Measurements from ENCODE around the gene DLK1.

DLK1 gene

DNA sequence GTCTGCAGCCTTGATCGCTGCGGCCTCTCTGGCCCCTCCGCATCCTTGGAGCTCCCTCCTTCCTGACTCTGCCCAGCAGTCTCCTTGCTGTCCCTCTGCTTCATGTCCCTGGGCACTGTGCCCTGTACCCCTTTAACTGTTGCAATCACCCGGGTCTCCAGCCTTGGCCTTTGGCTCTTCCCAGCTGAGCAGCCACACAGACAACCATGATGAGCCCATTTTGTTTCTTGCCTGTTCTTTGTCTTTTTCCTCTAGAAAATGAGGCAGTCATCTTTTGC, 58.6 kb downstream of the DLK1 start:
- no peak for DNase-seq (ENCODE audit: low read depth, low spot score)
- in situ Hi-C loops (cut with HindIII; ENCODE audit: low sequenced_read_pairs) = no loop called here
- TF ChIP-seq, protein P1, sequence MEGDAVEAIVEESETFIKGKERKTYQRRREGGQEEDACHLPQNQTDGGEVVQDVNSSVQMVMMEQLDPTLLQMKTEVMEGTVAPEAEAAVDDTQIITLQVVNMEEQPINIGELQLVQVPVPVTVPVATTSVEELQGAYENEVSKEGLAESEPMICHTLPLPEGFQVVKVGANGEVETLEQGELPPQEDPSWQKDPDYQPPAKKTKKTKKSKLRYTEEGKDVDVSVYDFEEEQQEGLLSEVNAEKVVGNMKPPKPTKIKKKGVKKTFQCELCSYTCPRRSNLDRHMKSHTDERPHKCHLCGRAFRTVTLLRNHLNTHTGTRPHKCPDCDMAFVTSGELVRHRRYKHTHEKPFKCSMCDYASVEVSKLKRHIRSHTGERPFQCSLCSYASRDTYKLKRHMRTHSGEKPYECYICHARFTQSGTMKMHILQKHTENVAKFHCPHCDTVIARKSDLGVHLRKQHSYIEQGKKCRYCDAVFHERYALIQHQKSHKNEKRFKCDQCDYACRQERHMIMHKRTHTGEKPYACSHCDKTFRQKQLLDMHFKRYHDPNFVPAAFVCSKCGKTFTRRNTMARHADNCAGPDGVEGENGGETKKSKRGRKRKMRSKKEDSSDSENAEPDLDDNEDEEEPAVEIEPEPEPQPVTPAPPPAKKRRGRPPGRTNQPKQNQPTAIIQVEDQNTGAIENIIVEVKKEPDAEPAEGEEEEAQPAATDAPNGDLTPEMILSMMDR (IDR thresholded peaks at IDR 0.05; ENCODE audit: low read depth, low read length) = no peak
- no peak overlapping the region for H3K4me3 ChIP-seq (ENCODE audit: low read depth, low read length)

DNA sequence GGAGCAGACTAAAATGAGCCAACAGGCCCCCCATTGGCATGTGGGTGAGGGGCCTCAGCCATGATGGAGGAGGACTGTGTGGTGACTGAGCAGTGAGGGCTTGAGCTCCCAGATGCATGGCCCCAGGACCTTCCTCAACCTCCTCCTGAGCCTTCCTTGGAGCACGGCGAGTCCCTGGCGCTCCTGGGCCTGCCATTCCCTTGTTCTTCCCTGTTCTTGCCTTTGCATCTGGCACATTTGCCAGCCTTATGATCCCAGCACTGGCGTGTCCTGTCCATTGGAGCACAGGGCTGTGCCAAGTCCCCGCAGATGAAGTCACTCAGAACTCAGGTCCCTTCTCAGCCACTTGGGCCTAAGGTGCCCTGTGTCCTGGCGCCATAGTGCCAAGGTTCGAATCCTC, 58.9 kb downstream of the DLK1 start:
- in situ Hi-C loops (cut with HindIII; ENCODE audit: low sequenced_read_pairs) = no loop called here
- H3K4me3 ChIP-seq (ENCODE audit: low read depth, low read length) = no peak overlapping the region
- TF ChIP-seq, protein P1 (IDR thresholded peaks at IDR 0.05; ENCODE audit: low read depth, low read length) = no peak
- DNase-seq (ENCODE audit: low read depth, low spot score) = no peak

DNA sequence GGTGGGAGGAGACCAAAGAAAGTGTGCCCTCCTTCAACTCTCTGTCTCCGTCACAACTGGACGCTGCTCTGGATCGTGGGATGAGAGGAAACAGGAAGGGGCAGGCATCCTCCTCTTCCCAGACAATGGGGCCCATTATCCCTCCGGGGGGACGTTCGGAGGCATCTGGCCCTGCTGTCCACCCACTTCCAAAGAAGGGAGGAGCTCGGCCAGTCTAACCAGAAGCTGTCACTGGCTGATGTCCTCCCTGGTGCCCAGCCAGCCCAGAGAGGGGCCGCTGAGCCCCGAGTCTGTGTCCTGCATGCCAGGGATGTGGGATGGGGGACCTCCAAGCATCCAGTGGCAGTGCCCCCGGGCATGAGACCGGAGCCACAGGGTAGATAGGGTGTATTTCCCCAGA, 59.4 kb downstream of the DLK1 start:
- no peak for DNase-seq (ENCODE audit: low read depth, low spot score)
- in situ Hi-C loops (cut with HindIII; ENCODE audit: low sequenced_read_pairs) = no loop called here
- TF ChIP-seq, protein P1 (IDR thresholded peaks at IDR 0.05; ENCODE audit: low read depth, low read length) = no peak
- no peak overlapping the region for H3K4me3 ChIP-seq (ENCODE audit: low read depth, low read length)

DNA sequence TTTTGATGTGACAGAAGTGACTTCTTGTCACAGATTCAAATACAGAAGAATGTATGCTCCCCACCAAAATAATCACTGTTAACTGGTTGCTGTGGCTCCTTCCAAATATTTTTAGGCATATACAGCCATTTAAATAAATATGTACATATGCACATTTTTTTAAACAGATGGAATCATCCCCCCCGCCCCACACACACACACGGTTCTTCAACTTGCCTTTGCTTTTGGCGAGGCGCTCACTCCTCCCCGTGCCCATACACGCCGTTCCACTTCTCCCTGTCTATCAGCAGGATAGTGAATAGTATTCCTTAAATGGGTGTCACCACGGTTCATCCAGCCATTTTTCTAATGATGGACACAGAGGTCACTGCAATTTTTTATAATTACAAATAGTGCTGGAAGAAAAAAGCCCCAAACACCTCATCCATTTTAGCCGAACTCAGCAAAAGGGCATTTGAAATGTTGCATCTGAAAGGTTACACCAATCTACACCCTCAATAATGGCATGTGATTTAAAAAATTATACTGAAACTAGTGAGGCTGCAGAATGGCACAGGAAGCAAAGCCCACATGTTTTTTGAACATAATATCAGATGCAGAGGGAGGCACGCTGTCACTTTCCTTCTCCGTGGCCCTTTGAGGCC, 60.0 kb downstream of the DLK1 start:
- TF ChIP-seq, protein P1 (IDR thresholded peaks at IDR 0.05; ENCODE audit: low read depth, low read length) = no peak
- in situ Hi-C loops (cut with HindIII; ENCODE audit: low sequenced_read_pairs) = no loop called here

DNA sequence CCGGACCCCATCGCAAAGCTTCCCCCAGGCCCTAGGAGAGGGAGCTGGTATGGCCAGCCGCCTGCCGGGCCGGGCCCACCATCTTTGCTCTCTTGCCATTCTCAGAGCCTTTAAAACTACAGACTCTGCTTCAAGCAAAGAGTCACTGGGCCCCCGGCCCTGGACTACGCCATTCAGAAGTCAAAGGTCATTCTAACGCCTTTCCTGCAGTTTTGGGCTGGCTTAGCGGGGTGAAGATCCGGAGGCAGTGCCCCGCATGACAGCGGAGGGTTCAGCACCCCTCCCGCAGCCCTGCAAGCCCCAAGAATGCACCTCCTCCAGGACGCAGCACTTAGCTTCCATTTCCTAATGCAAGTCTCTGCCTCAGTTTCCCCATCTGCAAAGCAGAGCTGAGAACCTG, 61.0 kb downstream of the DLK1 start:
- DNase-seq (ENCODE audit: low read depth, low spot score) = no peak
- in situ Hi-C loops (cut with HindIII; ENCODE audit: low sequenced_read_pairs) = no loop called here
- H3K4me3 ChIP-seq (ENCODE audit: low read depth, low read length) = no peak overlapping the region
- TF ChIP-seq, protein P1 (IDR thresholded peaks at IDR 0.05; ENCODE audit: low read depth, low read length) = no peak

More for the DNA sequence above, 60.0 kb downstream of the DLK1 start:
- DNase-seq (ENCODE audit: low read depth, low spot score) = no peak
- H3K4me3 ChIP-seq (ENCODE audit: low read depth, low read length) = no peak overlapping the region
